K562 (cell line): Measurements from ENCODE around the gene DVL2. TPM values are rescaled to one million over a fixed set of nuclear protein-coding genes. Genes with fewer than 3 reads are reported as not detected.
A peak's percentile ranks its signal among the peaks of the same experiment; 100 is the strongest.

Source experiments
- ARID3B ChIP-seq: fragments of 250-450 bp; sonication (Bioruptor Pico); IDR thresholded peaks from 2 replicates; pipeline ENCODE4 v1.4.0; 2020; ENCODE audit warnings: borderline replicate concordance
- BRD9 ChIP-seq: fragments of 450-650 bp; IDR thresholded peaks from 2 replicates; pipeline ENCODE4 v1.6.1; 2018; ENCODE audit warnings: low read depth; ENCODE audit not compliant: partially characterized antibody
- CHD4 ChIP-seq: fragments of 200-600 bp; sonication (generic); IDR thresholded peaks from 3 replicates; pipeline ENCODE4 v1.6.1; 2012; ENCODE audit warnings: low read depth, mild to moderate bottlenecking, mixed read lengths, low read length, inconsistent platforms; ENCODE audit not compliant: insufficient read depth, insufficient replicate concordance, poor library complexity, severe bottlenecking
- DLX4 ChIP-seq: fragments of 250-450 bp; sonication (Bioruptor Pico); IDR thresholded peaks from 2 replicates; pipeline ENCODE4 v1.6.1; 2021; ENCODE audit warnings: mild to moderate bottlenecking
- DPF2 ChIP-seq: fragments of 450-650 bp; IDR thresholded peaks from 2 replicates; pipeline ENCODE4 v1.6.1; 2016
- GTF3C2 ChIP-seq: IDR thresholded peaks from 3 replicates; pipeline ENCODE4 v1.6.1; 2011; ENCODE audit warnings: borderline replicate concordance, mild to moderate bottlenecking, moderate library complexity; ENCODE audit not compliant: insufficient read length; ENCODE audit errors: extremely low read depth
- MAZ ChIP-seq, 2 experiments: fragments of 450-650 bp in 1 of 2; sonication (generic) in 1 of 2; formaldehyde crosslinking; IDR thresholded peaks in 1 of 2; conservative IDR thresholded peaks in 1 of 2; 2 replicates each; pipeline versions ENCODE4 v1.4.0 to v1.5.0; 2020; ENCODE audit warnings: mild to moderate bottlenecking in 1 of 2, missing genetic modification reagents in 1 of 2
- MNT ChIP-seq, 2 experiments: fragments of 450-650 bp; conservative IDR thresholded peaks; 2 replicates each; pipeline ENCODE4 v1.6.1; 2017; ENCODE audit warnings: mild to moderate bottlenecking in 2 of 2, moderate library complexity in 2 of 2
- MYC ChIP-seq, 2 experiments: fragments of 250-450 bp in 1 of 2; sonication (Bioruptor Pico) in 1 of 2; IDR thresholded peaks; 2 replicates each; pipeline versions ENCODE4 v1.5.1 to v1.6.1; 2012 to 2021; ENCODE audit warnings: low read depth in 2 of 2, borderline replicate concordance in 1 of 2, improper control_type of control experiment in 1 of 2, low read length in 1 of 2, mild to moderate bottlenecking in 1 of 2, moderate library complexity in 1 of 2
- NFE2 ChIP-seq: IDR thresholded peaks from 2 replicates; pipeline ENCODE4 v1.6.1; 2014; ENCODE audit warnings: antibody characterized with exemption, low read depth
- OTX1 ChIP-seq: fragments of 450-650 bp; formaldehyde crosslinking; IDR thresholded peaks from 2 replicates; pipeline ENCODE4 v1.4.0; 2022; ENCODE audit warnings: mild to moderate bottlenecking
- POLR3G ChIP-seq: IDR thresholded peaks from 2 replicates; pipeline ENCODE4 v1.6.1; 2011; ENCODE audit not compliant: insufficient read length, insufficient replicate concordance; ENCODE audit errors: extremely low read depth
- SP2 ChIP-seq: IDR thresholded peaks from 2 replicates; pipeline ENCODE4 v1.6.1; 2011; ENCODE audit warnings: mild to moderate bottlenecking, low read depth, low read length, moderate library complexity; ENCODE audit not compliant: poor library complexity, severe bottlenecking; ENCODE audit errors: extremely low read depth
- ZBTB49 ChIP-seq: sonication (generic); formaldehyde crosslinking; IDR thresholded peaks from 2 replicates; pipeline ENCODE4 v1.8.0; 2022; ENCODE audit warnings: missing genetic modification reagents, mild to moderate bottlenecking, borderline replicate concordance
- ZNF197 ChIP-seq: fragments of 200-800 bp; sonication (Bioruptor generic); IDR thresholded peaks from 2 replicates; pipeline ENCODE4 v1.6.1; 2016; ENCODE audit warnings: low read depth, missing genetic modification characterization, missing compliant biosample characterization
- polyA plus RNA-seq, 8 experiments: library from polyadenylated mRNA; depleted of rRNA in 4 of 8; stranded (reverse) in 5 of 8; unstranded in 3 of 8; fragments of >200 nt; fragmentation: Nextera tagmentation in 2 of 8; fragmentation: Illumina TruSeq in 1 of 8; extraction: Ambion mirVana in 2 of 8; extraction: Trizol in 1 of 8; gene quantifications; 2 replicates each; pipeline versions ENCODE4 v1.2.1 to v1.2.3, GENCODE V29; 2011 to 2014; ENCODE audit warnings: inconsistent platforms in 1 of 8, missing spikeins in 1 of 8
- total RNA-seq, 7 experiments: library from RNA; depleted of rRNA in 6 of 7; stranded (reverse); fragments of >200 nt in 6 of 7; fragmentation: Illumina TruSeq in 2 of 7; extraction: Trizol in 2 of 7; gene quantifications; 2 replicates each; pipeline versions ENCODE4 v1.2.1 to v1.2.3, GENCODE V29; 2011 to 2021; ENCODE audit warnings: low replicate concordance in 1 of 7

DVL2 gene
- total and polyA plus RNA-seq, 9 of the 15 experiments (the other 6 are each of a cell fraction or from before 2014, with no cell fraction given): 1.3 to 49.5 (median 24.3) TPM

GRCh38 chr17:7214300-7215135 is 19.8 kb downstream of the DVL2 start (continued):
- TF ChIP-seq GTF3C2: no peak
- TF ChIP-seq CHD4: no peak
- no peak for TF ChIP-seq BRD9
- peak; percentile 19 to 34; a peak in 1 of 4 replicates for TF ChIP-seq MAZ (CRISPR knock-in tag; conservative IDR thresholded peaks at IDR 0.05 in 1 of 2, IDR thresholded peaks at IDR 0.05 in 1 of 2)
- TF ChIP-seq SP2: peak; percentile 42
- TF ChIP-seq ZNF197 (CRISPR knock-in tag): no peak
- TF ChIP-seq OTX1 (CRISPR knock-in tag): no peak
- TF ChIP-seq DLX4: no peak
- no peak for TF ChIP-seq ARID3B (CRISPR knock-in tag)
- peak; percentile 66; the same call in 1 of the 2 replicates for TF ChIP-seq MYC (IDR thresholded peaks at IDR 0.05; ENCODE audit: low read depth, low read length)
- no peak for TF ChIP-seq MYC (CRISPR knock-in tag; IDR thresholded peaks at IDR 0.05; ENCODE audit: borderline replicate concordance, low read depth)
- peak in 1 of 2 experiments; percentile 29; a peak in 1 of 4 replicates for TF ChIP-seq MNT (conservative IDR thresholded peaks at IDR 0.05)
- TF ChIP-seq DPF2: no peak
- TF ChIP-seq ZBTB49 (CRISPR knock-in tag): 0 out of 2 replicates have a peak, but pooled peaks have one; percentile 49
- no peak for TF ChIP-seq POLR3G
- no peak for TF ChIP-seq NFE2
